OCI-LY1 (cell line): ENCODE measurements around the gene UTP11.

Experiments used
- EZH2 ChIP-seq: fragments of 200-600 bp; sonication (generic), shearing (Covaris generic); IDR thresholded peaks from 2 replicates; pipeline ENCODE4 v1.8.0; 2017; ENCODE audit warnings: borderline replicate concordance, mixed run types, mild to moderate bottlenecking, antibody characterized with exemption, low read length, moderate library complexity, mixed read lengths
- TF ChIP-seq, protein P1 (sequence below): fragments of 200-600 bp; sonication (generic), shearing (Covaris generic); IDR thresholded peaks from 2 replicates; pipeline ENCODE4 v1.5.1; 2017; ENCODE audit warnings: mild to moderate bottlenecking, antibody characterized with exemption, low read length, moderate library complexity, mixed read lengths

GRCh38 chr1:38004284-38005108 is 8.0 kb upstream of the UTP11 start:
- TF ChIP-seq, protein P1, sequence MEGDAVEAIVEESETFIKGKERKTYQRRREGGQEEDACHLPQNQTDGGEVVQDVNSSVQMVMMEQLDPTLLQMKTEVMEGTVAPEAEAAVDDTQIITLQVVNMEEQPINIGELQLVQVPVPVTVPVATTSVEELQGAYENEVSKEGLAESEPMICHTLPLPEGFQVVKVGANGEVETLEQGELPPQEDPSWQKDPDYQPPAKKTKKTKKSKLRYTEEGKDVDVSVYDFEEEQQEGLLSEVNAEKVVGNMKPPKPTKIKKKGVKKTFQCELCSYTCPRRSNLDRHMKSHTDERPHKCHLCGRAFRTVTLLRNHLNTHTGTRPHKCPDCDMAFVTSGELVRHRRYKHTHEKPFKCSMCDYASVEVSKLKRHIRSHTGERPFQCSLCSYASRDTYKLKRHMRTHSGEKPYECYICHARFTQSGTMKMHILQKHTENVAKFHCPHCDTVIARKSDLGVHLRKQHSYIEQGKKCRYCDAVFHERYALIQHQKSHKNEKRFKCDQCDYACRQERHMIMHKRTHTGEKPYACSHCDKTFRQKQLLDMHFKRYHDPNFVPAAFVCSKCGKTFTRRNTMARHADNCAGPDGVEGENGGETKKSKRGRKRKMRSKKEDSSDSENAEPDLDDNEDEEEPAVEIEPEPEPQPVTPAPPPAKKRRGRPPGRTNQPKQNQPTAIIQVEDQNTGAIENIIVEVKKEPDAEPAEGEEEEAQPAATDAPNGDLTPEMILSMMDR = no peak
- no peak for TF ChIP-seq EZH2
